ENCODE measurements around the gene LCN10.

DNA sequence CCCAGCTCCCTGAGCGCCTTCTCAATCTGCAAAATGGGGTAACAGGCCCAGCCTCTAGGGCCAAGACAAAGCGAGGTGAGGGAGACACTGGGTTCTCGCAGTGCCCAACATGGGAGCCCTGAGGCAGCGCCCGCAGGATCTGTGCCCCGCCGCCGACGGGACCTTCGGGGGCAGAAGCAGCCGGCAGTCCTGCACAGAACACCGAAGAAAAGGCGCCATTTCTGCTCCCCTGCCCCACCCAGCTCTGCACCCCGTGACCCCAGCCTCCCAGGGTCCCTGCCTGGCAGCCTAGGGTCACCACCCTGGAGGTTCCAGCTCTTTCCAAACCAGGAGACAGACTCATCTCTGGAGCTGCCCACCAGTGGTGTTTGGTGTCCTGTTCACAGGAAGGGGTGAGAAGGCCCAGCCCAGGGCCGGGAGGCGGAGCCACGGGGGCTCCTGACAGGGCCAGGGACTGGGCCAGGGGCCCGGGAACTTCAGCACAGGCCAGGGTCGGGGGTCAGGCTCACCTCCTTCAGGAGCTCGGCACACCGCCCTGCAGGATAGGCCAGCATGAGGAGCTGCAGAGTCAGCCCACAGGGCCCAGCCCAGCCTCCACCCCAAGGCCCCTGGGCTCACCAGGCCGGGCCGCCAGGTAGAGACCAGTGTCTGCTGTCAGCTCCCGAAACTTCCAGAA is 12.0 kb upstream of the LCN10 start:
- no peak for TF ChIP-seq CTCF (IDR thresholded peaks at IDR 0.05)
- no peak for TF ChIP-seq REST (IDR thresholded peaks at IDR 0.05; ENCODE audit: insufficient read depth in 1 of 2, low read depth in 2 of 2, low read length in 1 of 2)
- no peak for TF ChIP-seq POLR2AphosphoS5 (IDR thresholded peaks at IDR 0.05; ENCODE audit: low read depth, low read length)
